SK-N-SH (cell line): ENCODE data around the gene BFSP2. TPM values are rescaled to one million over a fixed set of nuclear protein-coding genes. Genes with fewer than 3 reads are reported as not detected.
"Not testable (repeated sequence)": the region's sequence is repeated elsewhere in the genome, so short reads cannot be mapped to it uniquely, and the experiment has no call there.

Experiments
- CTCF ChIA-PET: fragments of 300-600, 350-600 bp; formaldehyde crosslinking; extraction: SDS; loops from one replicate; lab custom pipeline; 2021; lab: Yijun Ruan, JAX
- POLR2A ChIA-PET: fragments of 350-600 bp; sonication (Branson Sonifier 250); formaldehyde crosslinking; extraction: SDS; loops from one replicate; lab custom pipeline; 2020; ENCODE audit warnings: antibody characterized with exemption, inconsistent platforms; lab: Yijun Ruan, JAX
- DNase-seq: peaks from one replicate; pipeline ENCODE4 v3.0.0; 2012
- H2AFZ ChIP-seq: fragments of 200-600 bp; sonication (generic); 2 replicates; pipeline ENCODE4 v1.8.1; 2016; ENCODE audit warnings: antibody characterized with exemption, mild to moderate bottlenecking, low read depth
- H3F3A ChIP-seq: fragments of 200-600 bp; sonication (generic); replicated peaks from 2 replicates; pipeline ENCODE3; 2016; ENCODE audit warnings: antibody characterized with exemption, mild to moderate bottlenecking; ENCODE audit not compliant: insufficient read depth
- H3K27ac ChIP-seq, 2 experiments: fragments of 200-500 bp in 1 of 2; fragments of 200-600 bp in 1 of 2; sonication (Bioruptor generic) in 1 of 2; sonication (generic), shearing (Covaris generic) in 1 of 2; 2 replicates each; pipeline versions ENCODE4 v1.5.1 to v1.6.1; 2014 to 2016; ENCODE audit warnings: low read depth in 2 of 2, inconsistent platforms in 1 of 2, low read length in 1 of 2, mild to moderate bottlenecking in 1 of 2, mixed read lengths in 1 of 2
- H3K27me3 ChIP-seq: fragments of 200-600 bp; sonication (generic), shearing (Covaris generic); 2 replicates; pipeline ENCODE4 v1.6.1; 2016; ENCODE audit warnings: mixed run types; ENCODE audit not compliant: insufficient read depth
- H3K36me3 ChIP-seq, 2 experiments: fragments of 200-500 bp in 1 of 2; fragments of 200-600 bp in 1 of 2; sonication (Bioruptor generic) in 1 of 2; sonication (generic) in 1 of 2; replicated peaks in 1 of 2; 2 replicates each; pipeline versions ENCODE3 to v1.5.1; 2014 to 2016; ENCODE audit warnings: low read length in 1 of 2, mild to moderate bottlenecking in 1 of 2; ENCODE audit not compliant: insufficient read depth in 2 of 2, control insufficient read depth in 1 of 2
- H3K4me1 ChIP-seq, 2 experiments: fragments of 200-500 bp in 1 of 2; fragments of 200-600 bp in 1 of 2; sonication (Bioruptor generic) in 1 of 2; sonication (generic), shearing (Covaris generic) in 1 of 2; 2 replicates each; pipeline versions ENCODE4 v1.5.1 to v1.6.1; 2014 to 2016; ENCODE audit warnings: low read depth in 1 of 2, low read length in 1 of 2, mixed run types in 1 of 2; ENCODE audit not compliant: insufficient read depth in 2 of 2, control insufficient read depth in 1 of 2
- H3K4me2 ChIP-seq: fragments of 200-600 bp; sonication (generic), shearing (Covaris generic); 2 replicates; pipeline ENCODE4 v1.6.1; 2017; ENCODE audit warnings: mixed run types
- H3K4me3 ChIP-seq, 2 experiments: fragments of 200-500 bp in 1 of 2; fragments of 200-600 bp in 1 of 2; sonication (Bioruptor generic) in 1 of 2; sonication (generic), shearing (Covaris generic) in 1 of 2; 2 replicates each; pipeline versions ENCODE4 v1.5.1 to v1.8.1; 2014 to 2016; ENCODE audit warnings: low read depth in 2 of 2, inconsistent platforms in 1 of 2, low read length in 1 of 2, mild to moderate bottlenecking in 1 of 2, mixed read lengths in 1 of 2, moderate library complexity in 1 of 2
- H3K79me2 ChIP-seq: fragments of 200-600 bp; sonication (generic); 2 replicates; pipeline ENCODE4 v1.8.1; 2017; ENCODE audit warnings: mild to moderate bottlenecking; ENCODE audit not compliant: insufficient read depth
- H3K9ac ChIP-seq: fragments of 200-600 bp; sonication (generic); 2 replicates; pipeline ENCODE4 v1.6.1; 2017; ENCODE audit warnings: mixed run types
- H3K9me2 ChIP-seq: fragments of 200-600 bp; sonication (generic); 2 replicates; pipeline ENCODE4 v1.6.1; 2017; ENCODE audit warnings: mixed run types
- H3K9me3 ChIP-seq: fragments of 200-600 bp; sonication (generic); 2 replicates; pipeline ENCODE4 v1.6.1; 2017; ENCODE audit warnings: mixed run types, mild to moderate bottlenecking, moderate library complexity
- H4K20me1 ChIP-seq: fragments of 200-600 bp; sonication (generic); 2 replicates; pipeline ENCODE4 v1.6.1; 2017; ENCODE audit warnings: mild to moderate bottlenecking, mixed run types; ENCODE audit not compliant: insufficient read depth
- ELF1 ChIP-seq: IDR thresholded peaks from 2 replicates; pipeline ENCODE4 v1.4.0; 2012
- FOSL2 ChIP-seq: IDR thresholded peaks from 2 replicates; pipeline ENCODE4 v1.4.0; 2012; ENCODE audit warnings: low read depth, mild to moderate bottlenecking, moderate library complexity, borderline replicate concordance
- FOXJ3 ChIP-seq: sonication (generic); formaldehyde crosslinking; IDR thresholded peaks from 2 replicates; pipeline ENCODE4 v1.5.1; 2020; ENCODE audit warnings: mild to moderate bottlenecking, missing genetic modification reagents
- FOXM1 ChIP-seq: IDR thresholded peaks from 2 replicates; pipeline ENCODE4 v1.4.0; 2012; ENCODE audit warnings: low read depth, mild to moderate bottlenecking
- GABPA ChIP-seq: IDR thresholded peaks from 2 replicates; pipeline ENCODE4 v1.4.0; 2012; ENCODE audit warnings: low read depth, mild to moderate bottlenecking
- JUND ChIP-seq: IDR thresholded peaks from 2 replicates; pipeline ENCODE4 v1.4.0; 2012
- NFIC ChIP-seq: IDR thresholded peaks from 2 replicates; pipeline ENCODE4 v1.4.0; 2012; ENCODE audit warnings: borderline replicate concordance
- NRF1 ChIP-seq: IDR thresholded peaks from 2 replicates; pipeline ENCODE4 v1.6.1; 2012; ENCODE audit warnings: low read depth, mild to moderate bottlenecking, low read length
- PBX3 ChIP-seq: IDR thresholded peaks from 2 replicates; pipeline ENCODE4; 2012
- RCOR1 ChIP-seq: fragments of 150-350 bp; IDR thresholded peaks from 2 replicates; pipeline ENCODE4 v1.6.1; 2017; ENCODE audit warnings: antibody characterized with exemption, low read length
- REST ChIP-seq: IDR thresholded peaks from 2 replicates; pipeline ENCODE4 v1.6.1; 2012; ENCODE audit warnings: mild to moderate bottlenecking, low read depth, low read length, moderate library complexity
- RXRA ChIP-seq: IDR thresholded peaks from 2 replicates; pipeline ENCODE4 v1.4.0; 2012; ENCODE audit warnings: low read depth, mild to moderate bottlenecking, borderline replicate concordance
- SIN3A ChIP-seq: IDR thresholded peaks from 2 replicates; pipeline ENCODE4 v1.6.1; 2012; ENCODE audit warnings: low read depth, mild to moderate bottlenecking, low read length, moderate library complexity, borderline replicate concordance
- SMC3 ChIP-seq: IDR thresholded peaks from 2 replicates; pipeline ENCODE4 v1.6.1; 2012; ENCODE audit warnings: low read depth, low read length, improper control_type of control experiment
- TAF1 ChIP-seq: IDR thresholded peaks from 2 replicates; pipeline ENCODE4 v1.6.1; 2012; ENCODE audit warnings: low read depth, mild to moderate bottlenecking, low read length, moderate library complexity, borderline replicate concordance
- TCF12 ChIP-seq: IDR thresholded peaks from 2 replicates; pipeline ENCODE4 v1.4.0; 2012
- USF1 ChIP-seq: IDR thresholded peaks from 2 replicates; pipeline ENCODE4 v1.4.0; 2012; ENCODE audit warnings: low read depth, borderline replicate concordance
- USF2 ChIP-seq: fragments of 150-350 bp; IDR thresholded peaks from 2 replicates; pipeline ENCODE4 v1.6.1; 2017; ENCODE audit warnings: antibody characterized with exemption, low read length, low read depth, borderline replicate concordance
- YY1 ChIP-seq: IDR thresholded peaks from 2 replicates; pipeline ENCODE4 v1.4.0; 2012; ENCODE audit warnings: low read depth, mild to moderate bottlenecking
- WGBS: methylation state at CpG from one replicate; pipeline ENCODE4 v1.1.6; 2017; ENCODE audit warnings: low lambda C conversion rate; 5-methylcytosine and 5-hydroxymethylcytosine counted together
- polyA plus RNA-seq, 3 experiments: library from polyadenylated mRNA; depleted of rRNA; stranded (reverse); fragments of >200 nt; gene quantifications; 2 replicates each; pipeline ENCODE4 v1.2.3, GENCODE V29; 2012

The BFSP2 gene
- polyA plus RNA-seq, 1 of the 3 experiments (the other 2 are of a cell fraction), result not detected

- no peaks in the 10 kb centered on the region for H3F3A ChIP-seq
- no peaks in the 10 kb centered on the region for H3K9me2 ChIP-seq
- no peak overlapping the region for H2AFZ ChIP-seq
- H4K20me1 ChIP-seq, result no peaks in the 10 kb centered on the region
- CTCF ChIA-PET, result interaction anchor here (1.4 kb wide), 1 partner anchor 23 kb away, joined by 4 read pairs; no protein-coding TSS in a partner anchor
- no peaks in the 10 kb centered on the region for H3K36me3 ChIP-seq
- no peaks in the 10 kb centered on the region; a peak in 1 of 4 replicates for H3K4me1 ChIP-seq
- no peak overlapping the region for H3K4me3 ChIP-seq
- TF ChIP-seq USF2 (no peak), SMC3 (no peak), FOXJ3 (CRISPR knock-in tag) (no peak), YY1 (no peak), ELF1 (no peak), RXRA (no peak), FOXM1 (no peak), SIN3A (no peak), PBX3 (no peak), TCF12 (no peak), REST (no peak), USF1 (no peak), NRF1 (no peak), NFIC (no peak), FOSL2 (no peak), RCOR1 (no peak), JUND (no peak), TAF1 (no peak), GABPA (no peak)
- H3K9me3 ChIP-seq, result peaks cover 7% of the 10 kb centered on the region; the same call in 1 of the 2 replicates
- no peak overlapping the region for H3K9ac ChIP-seq
- DNase-seq, result no peak
- WGBS, result 74% methylated on average over 7 of the region's 7 CpGs
- no peak overlapping the region for H3K27ac ChIP-seq
- H3K27me3 ChIP-seq, result no peaks in the 10 kb centered on the region
- POLR2A ChIA-PET, result no interaction called here
- no peaks in the 10 kb centered on the region for H3K79me2 ChIP-seq
- no peak overlapping the region for H3K4me2 ChIP-seq
Observed at GRCh38 chr3:133479895-133480669, 80.2 kb downstream of the BFSP2 start.

- H3K27me3 ChIP-seq, H3K27ac ChIP-seq, DNase-seq, H2AFZ ChIP-seq, H3K9me3 ChIP-seq, H3K9me2 ChIP-seq, H3K36me3 ChIP-seq, H3K9ac ChIP-seq, H4K20me1 ChIP-seq, H3K4me3 ChIP-seq, H3F3A ChIP-seq, CTCF ChIA-PET, POLR2A ChIA-PET, H3K79me2 ChIP-seq, H3K4me2 ChIP-seq, H3K4me1 ChIP-seq: not testable (repeated sequence)
- 57% methylated on average over 5 of the region's 5 CpGs for WGBS
Observed at GRCh38 chr3:133482474-133482873, 82.6 kb downstream of the BFSP2 start.
